Naive B cell (primary cell): ENCODE results near the gene CHD6. TPM values are rescaled to one million over a fixed set of nuclear protein-coding genes. Genes with fewer than 3 reads are reported as not detected.

Experiments
- ATAC-seq, 2 donors: fragments of 150-1000 bp; cut with Tn5 transposase; 2 replicates each; pipeline ENCODE4 v1.10.0; 2021; ENCODE audit warnings: low read depth in 2 of 2, mild to moderate bottlenecking in 2 of 2, moderate library complexity in 2 of 2
- DNase-seq: peaks from one replicate; pipeline ENCODE4 v3.0.0; 2022
- H3K27ac Mint-ChIP-seq, 6 donors: one replicate each; pipeline ENCODE4 v1.8.0; 2020 to 2022; ENCODE audit warnings: mild to moderate bottlenecking in 6 of 6, mixed read lengths in 6 of 6, moderate library complexity in 5 of 6, inconsistent platforms in 2 of 6
- H3K27me3 Mint-ChIP-seq, 3 donors: one replicate each; pipeline ENCODE4 v1.8.0; 2021 to 2022; ENCODE audit warnings: mixed read lengths in 3 of 3, mild to moderate bottlenecking in 1 of 3
- H3K36me3 Mint-ChIP-seq, 2 donors: one replicate each; pipeline ENCODE4 v1.8.0; 2020 to 2022; ENCODE audit warnings: mixed read lengths in 2 of 2, inconsistent platforms in 1 of 2, mild to moderate bottlenecking in 1 of 2
- H3K4me1 Mint-ChIP-seq, 3 donors: one replicate each; pipeline ENCODE4 v1.8.0; 2020 to 2022; ENCODE audit warnings: mixed read lengths in 3 of 3, inconsistent platforms in 1 of 3, mild to moderate bottlenecking in 1 of 3, moderate library complexity in 1 of 3
- H3K4me3 Mint-ChIP-seq, 8 donors: one replicate each; pipeline ENCODE4 v1.8.0; 2020 to 2022; ENCODE audit warnings: mild to moderate bottlenecking in 8 of 8, mixed read lengths in 8 of 8, moderate library complexity in 8 of 8, inconsistent platforms in 2 of 8
- H3K9me3 Mint-ChIP-seq, 7 donors: one replicate each; pipeline ENCODE4 v1.8.0; 2020 to 2022; ENCODE audit warnings: mixed read lengths in 7 of 7, mild to moderate bottlenecking in 5 of 7, inconsistent platforms in 2 of 7, moderate library complexity in 1 of 7
- polyA plus RNA-seq, 6 donors: library from polyadenylated mRNA; unstranded; fragments of 300-500 nt; fragmentation: Illumina TruSeq; gene quantifications; one replicate each; pipeline ENCODE4 v1.2.3, GENCODE V29; 2021; ENCODE audit warnings: low read depth in 6 of 6

Gene CHD6
- polyA plus RNA-seq, 6 donors from 2014 or later = 30.5 to 82.8 (median 51.9) TPM

- H3K4me3 Mint-ChIP-seq = peak overlapping the region in 5 of 8 donors; percentile 14 to 88 (median 29)
- H3K27me3 Mint-ChIP-seq = no peaks in the 10 kb centered on the region
- peak overlapping the region in 5 of 6 donors; percentile 18 to 64 (median 58) for H3K27ac Mint-ChIP-seq
- DNase-seq (no peak), ATAC-seq (no peak)
- H3K9me3 Mint-ChIP-seq = peaks cover 24 to 67% (median 47%) of the 10 kb centered on the region in 7 donors
- peaks cover 36 to 58% (median 42%) of the 10 kb centered on the region in 3 donors for H3K4me1 Mint-ChIP-seq
- H3K36me3 Mint-ChIP-seq = peaks cover 27 to 48% of the 10 kb centered on the region in 2 donors
Measured at GRCh38 chr20:41594514-41595322, 23.5 kb downstream of the CHD6 start.

- H3K27ac Mint-ChIP-seq = peak overlapping the region in 5 of 6 donors; percentile 19 to 88 (median 74)
- peaks cover 40 to 71% (median 57%) of the 10 kb centered on the region in 3 donors for H3K4me1 Mint-ChIP-seq
- peaks cover 29 to 38% of the 10 kb centered on the region in 2 donors for H3K36me3 Mint-ChIP-seq
- peak overlapping the region; percentile 11 to 79 (median 47) for H3K4me3 Mint-ChIP-seq
- no peaks in the 10 kb centered on the region for H3K27me3 Mint-ChIP-seq
- H3K9me3 Mint-ChIP-seq = peaks cover 23 to 50% (median 41%) of the 10 kb centered on the region in 7 donors
- ATAC-seq (peak in 1 of 2 donors; percentile 28), DNase-seq (no peak)
Measured at GRCh38 chr20:41592516-41593216, 25.5 kb downstream of the CHD6 start.

GRCh38 chr20:41587956-41588355 lies 30.2 kb downstream of the CHD6 start:
- Mint-ChIP-seq H3K9me3 (peaks cover 5 to 49% (median 28%) of the 10 kb centered on the region in 7 donors), H3K36me3 (peaks cover 33 to 35% of the 10 kb centered on the region in 2 donors), H3K4me1 (peaks cover 19 to 47% (median 25%) of the 10 kb centered on the region in 3 donors), H3K4me3 (peak overlapping the region in 1 of 8 donors; percentile 51), H3K27me3 (no peaks in the 10 kb centered on the region), H3K27ac (peak overlapping the region in 1 of 6 donors; percentile 64)
- no peak for DNase-seq
- no peak for ATAC-seq

GRCh38 chr20:41587523-41587922 lies 30.7 kb downstream of the CHD6 start:
- DNase-seq (no peak), ATAC-seq (no peak)
- Mint-ChIP-seq H3K27ac (peak overlapping the region in 2 of 6 donors; percentile 57 to 64), H3K27me3 (no peaks in the 10 kb centered on the region), H3K4me3 (peak overlapping the region in 1 of 8 donors; percentile 51), H3K36me3 (peaks cover 33 to 39% of the 10 kb centered on the region in 2 donors), H3K9me3 (peaks cover 8 to 49% (median 28%) of the 10 kb centered on the region in 7 donors), H3K4me1 (peaks cover 19 to 47% (median 25%) of the 10 kb centered on the region in 3 donors)

GRCh38 chr20:41586772-41587171 lies 31.4 kb downstream of the CHD6 start:
- Mint-ChIP-seq H3K4me1 (peaks cover 24 to 48% (median 31%) of the 10 kb centered on the region in 3 donors), H3K36me3 (peaks cover 33 to 40% of the 10 kb centered on the region in 2 donors), H3K4me3 (no peak overlapping the region), H3K9me3 (peaks cover 8 to 49% (median 28%) of the 10 kb centered on the region in 7 donors), H3K27ac (no peak overlapping the region), H3K27me3 (no peaks in the 10 kb centered on the region)
- DNase-seq = no peak
- no peak for ATAC-seq

GRCh38 chr20:41580350-41580749 lies 37.8 kb downstream of the CHD6 start:
- Mint-ChIP-seq H3K4me3 (peak overlapping the region in 1 of 8 donors; percentile 54), H3K4me1 (peaks cover 43 to 72% (median 59%) of the 10 kb centered on the region in 3 donors)
- DNase-seq = no peak

GRCh38 chr20:41577129-41578009 lies 40.8 kb downstream of the CHD6 start:
- Mint-ChIP-seq H3K4me1 (peaks cover 52 to 84% (median 72%) of the 10 kb centered on the region in 3 donors), H3K9me3 (peaks cover 5 to 20% (median 13%) of the 10 kb centered on the region in 7 donors), H3K36me3 (peaks cover 7 to 9% of the 10 kb centered on the region in 2 donors), H3K27ac (peak overlapping the region in 1 of 6 donors; percentile 66), H3K27me3 (no peaks in the 10 kb centered on the region), H3K4me3 (peak overlapping the region in 1 of 8 donors; percentile 10)
- ATAC-seq (no peak), DNase-seq (no peak)

More at GRCh38 chr20:41580350-41580749, 37.8 kb downstream of the CHD6 start:
- Mint-ChIP-seq H3K9me3 (peaks cover 4 to 24% (median 9%) of the 10 kb centered on the region in 7 donors), H3K36me3 (peaks cover 11 to 23% of the 10 kb centered on the region in 2 donors), H3K27me3 (no peaks in the 10 kb centered on the region), H3K27ac (peak overlapping the region in 1 of 6 donors; percentile 4)
- ATAC-seq = no peak

GRCh38 chr20:41575412-41575811 lies 42.8 kb downstream of the CHD6 start:
- Mint-ChIP-seq H3K27me3 (no peaks in the 10 kb centered on the region), H3K9me3 (peaks cover 5 to 20% (median 13%) of the 10 kb centered on the region in 7 donors), H3K4me1 (peaks cover 56 to 86% (median 71%) of the 10 kb centered on the region in 3 donors), H3K27ac (peak overlapping the region in 2 of 6 donors; percentile 32 to 36), H3K4me3 (peak overlapping the region in 2 of 8 donors; percentile 39 to 40), H3K36me3 (peaks cover 7 to 9% of the 10 kb centered on the region in 2 donors)
- ATAC-seq (no peak), DNase-seq (no peak)

GRCh38 chr20:41574802-41575389 lies 43.3 kb downstream of the CHD6 start:
- Mint-ChIP-seq H3K4me1 (peaks cover 55 to 83% (median 69%) of the 10 kb centered on the region in 3 donors), H3K27ac (peak overlapping the region in 1 of 6 donors; percentile 36), H3K36me3 (peaks cover 7 to 9% of the 10 kb centered on the region in 2 donors), H3K4me3 (peak overlapping the region in 3 of 8 donors; percentile 6 to 59 (median 57)), H3K9me3 (peaks cover 5 to 20% (median 13%) of the 10 kb centered on the region in 7 donors), H3K27me3 (no peaks in the 10 kb centered on the region)
- DNase-seq = no peak
- ATAC-seq = no peak

GRCh38 chr20:41573955-41574354 lies 44.2 kb downstream of the CHD6 start:
- peak overlapping the region in 2 of 6 donors; percentile 10 to 39 for H3K27ac Mint-ChIP-seq
- ATAC-seq = no peak
- H3K4me1 Mint-ChIP-seq = peaks cover 57 to 81% (median 64%) of the 10 kb centered on the region in 3 donors

GRCh38 chr20:41572010-41572572 lies 46.1 kb downstream of the CHD6 start:
- Mint-ChIP-seq H3K4me3 (peak overlapping the region in 2 of 8 donors; percentile 9 to 20), H3K36me3 (peaks cover 9 to 10% of the 10 kb centered on the region in 2 donors), H3K9me3 (peaks cover 5 to 20% (median 13%) of the 10 kb centered on the region in 7 donors), H3K27me3 (no peaks in the 10 kb centered on the region), H3K27ac (peak overlapping the region in 1 of 6 donors; percentile 27), H3K4me1 (peaks cover 61 to 83% (median 67%) of the 10 kb centered on the region in 3 donors)
- no peak for ATAC-seq
- DNase-seq = no peak

More at GRCh38 chr20:41573955-41574354, 44.2 kb downstream of the CHD6 start:
- Mint-ChIP-seq H3K36me3 (peaks cover 8 to 9% of the 10 kb centered on the region in 2 donors), H3K9me3 (peaks cover 5 to 20% (median 13%) of the 10 kb centered on the region in 7 donors), H3K4me3 (peak overlapping the region in 6 of 8 donors; percentile 23 to 76 (median 61)), H3K27me3 (no peaks in the 10 kb centered on the region)
- no peak for DNase-seq
